HG02571 (cell line): ENCODE measurements around the gene TCTN2.

Experiments used
- ATAC-seq: cut with Tn5 transposase; IDR thresholded peaks from one replicate; pipeline ENCODE4 v1.9.1; 2021; ENCODE audit warnings: mild to moderate bottlenecking, moderate library complexity; ENCODE audit not compliant: unreplicated experiment

Gene TCTN2

GRCh38 chr12:123733229-123733628 lies 62.3 kb downstream of the TCTN2 start:
- ATAC-seq, result no peak

- no peak for ATAC-seq
Observed at GRCh38 chr12:123734268-123734667, 63.4 kb downstream of the TCTN2 start.

GRCh38 chr12:123741937-123742572 lies 71.1 kb downstream of the TCTN2 start:
- no peak for ATAC-seq

GRCh38 chr12:123743002-123743401 lies 72.1 kb downstream of the TCTN2 start:
- ATAC-seq, result no peak

GRCh38 chr12:123744836-123745235 lies 73.9 kb downstream of the TCTN2 start:
- ATAC-seq, result no peak

GRCh38 chr12:123747309-123747708 lies 76.4 kb downstream of the TCTN2 start:
- no peak for ATAC-seq

- no peak for ATAC-seq
Observed at GRCh38 chr12:123748161-123748560, 77.2 kb downstream of the TCTN2 start.

- ATAC-seq, result no peak
Observed at GRCh38 chr12:123748661-123749060, 77.7 kb downstream of the TCTN2 start.

GRCh38 chr12:123749355-123749754 lies 78.4 kb downstream of the TCTN2 start:
- ATAC-seq, result no peak

GRCh38 chr12:123750159-123750656 lies 79.3 kb downstream of the TCTN2 start:
- no peak for ATAC-seq

- ATAC-seq, result no peak
Observed at GRCh38 chr12:123752046-123752445, 81.1 kb downstream of the TCTN2 start.

- no peak for ATAC-seq
Observed at GRCh38 chr12:123754041-123754772, 83.3 kb downstream of the TCTN2 start.

- ATAC-seq, result no peak
Observed at GRCh38 chr12:123757561-123757960, 86.6 kb downstream of the TCTN2 start.
